SK-N-SH (cell line): ENCODE data around the gene CISD2. TPM values are rescaled to one million over a fixed set of nuclear protein-coding genes. Genes with fewer than 3 reads are reported as not detected.

Experiments
- CTCF ChIA-PET: fragments of 300-600, 350-600 bp; formaldehyde crosslinking; extraction: SDS; loops from one replicate; lab custom pipeline; 2021; lab: Yijun Ruan, JAX
- POLR2A ChIA-PET: fragments of 350-600 bp; sonication (Branson Sonifier 250); formaldehyde crosslinking; extraction: SDS; loops from one replicate; lab custom pipeline; 2020; ENCODE audit warnings: antibody characterized with exemption, inconsistent platforms; lab: Yijun Ruan, JAX
- DNase-seq: peaks from one replicate; pipeline ENCODE4 v3.0.0; 2012
- H2AFZ ChIP-seq: fragments of 200-600 bp; sonication (generic); 2 replicates; pipeline ENCODE4 v1.8.1; 2016; ENCODE audit warnings: antibody characterized with exemption, mild to moderate bottlenecking, low read depth
- H3F3A ChIP-seq: fragments of 200-600 bp; sonication (generic); replicated peaks from 2 replicates; pipeline ENCODE3; 2016; ENCODE audit warnings: antibody characterized with exemption, mild to moderate bottlenecking; ENCODE audit not compliant: insufficient read depth
- H3K27ac ChIP-seq, 2 experiments: fragments of 200-500 bp in 1 of 2; fragments of 200-600 bp in 1 of 2; sonication (Bioruptor generic) in 1 of 2; sonication (generic), shearing (Covaris generic) in 1 of 2; 2 replicates each; pipeline versions ENCODE4 v1.5.1 to v1.6.1; 2014 to 2016; ENCODE audit warnings: low read depth in 2 of 2, inconsistent platforms in 1 of 2, low read length in 1 of 2, mild to moderate bottlenecking in 1 of 2, mixed read lengths in 1 of 2
- H3K27me3 ChIP-seq: fragments of 200-600 bp; sonication (generic), shearing (Covaris generic); 2 replicates; pipeline ENCODE4 v1.6.1; 2016; ENCODE audit warnings: mixed run types; ENCODE audit not compliant: insufficient read depth
- H3K36me3 ChIP-seq, 2 experiments: fragments of 200-500 bp in 1 of 2; fragments of 200-600 bp in 1 of 2; sonication (Bioruptor generic) in 1 of 2; sonication (generic) in 1 of 2; replicated peaks in 1 of 2; 2 replicates each; pipeline versions ENCODE3 to v1.5.1; 2014 to 2016; ENCODE audit warnings: low read length in 1 of 2, mild to moderate bottlenecking in 1 of 2; ENCODE audit not compliant: insufficient read depth in 2 of 2, control insufficient read depth in 1 of 2
- H3K4me1 ChIP-seq, 2 experiments: fragments of 200-500 bp in 1 of 2; fragments of 200-600 bp in 1 of 2; sonication (Bioruptor generic) in 1 of 2; sonication (generic), shearing (Covaris generic) in 1 of 2; 2 replicates each; pipeline versions ENCODE4 v1.5.1 to v1.6.1; 2014 to 2016; ENCODE audit warnings: low read depth in 1 of 2, low read length in 1 of 2, mixed run types in 1 of 2; ENCODE audit not compliant: insufficient read depth in 2 of 2, control insufficient read depth in 1 of 2
- H3K4me2 ChIP-seq: fragments of 200-600 bp; sonication (generic), shearing (Covaris generic); 2 replicates; pipeline ENCODE4 v1.6.1; 2017; ENCODE audit warnings: mixed run types
- H3K4me3 ChIP-seq, 2 experiments: fragments of 200-500 bp in 1 of 2; fragments of 200-600 bp in 1 of 2; sonication (Bioruptor generic) in 1 of 2; sonication (generic), shearing (Covaris generic) in 1 of 2; 2 replicates each; pipeline versions ENCODE4 v1.5.1 to v1.8.1; 2014 to 2016; ENCODE audit warnings: low read depth in 2 of 2, inconsistent platforms in 1 of 2, low read length in 1 of 2, mild to moderate bottlenecking in 1 of 2, mixed read lengths in 1 of 2, moderate library complexity in 1 of 2
- H3K79me2 ChIP-seq: fragments of 200-600 bp; sonication (generic); 2 replicates; pipeline ENCODE4 v1.8.1; 2017; ENCODE audit warnings: mild to moderate bottlenecking; ENCODE audit not compliant: insufficient read depth
- H3K9ac ChIP-seq: fragments of 200-600 bp; sonication (generic); 2 replicates; pipeline ENCODE4 v1.6.1; 2017; ENCODE audit warnings: mixed run types
- H3K9me2 ChIP-seq: fragments of 200-600 bp; sonication (generic); 2 replicates; pipeline ENCODE4 v1.6.1; 2017; ENCODE audit warnings: mixed run types
- H3K9me3 ChIP-seq: fragments of 200-600 bp; sonication (generic); 2 replicates; pipeline ENCODE4 v1.6.1; 2017; ENCODE audit warnings: mixed run types, mild to moderate bottlenecking, moderate library complexity
- H4K20me1 ChIP-seq: fragments of 200-600 bp; sonication (generic); 2 replicates; pipeline ENCODE4 v1.6.1; 2017; ENCODE audit warnings: mild to moderate bottlenecking, mixed run types; ENCODE audit not compliant: insufficient read depth
- EP300 ChIP-seq, 2 experiments: IDR thresholded peaks; 2 replicates each; pipeline versions ENCODE4 v1.4.0 to v1.6.1; 2012; ENCODE audit warnings: borderline replicate concordance in 1 of 2, low read depth in 1 of 2, low read length in 1 of 2
- FOXM1 ChIP-seq: IDR thresholded peaks from 2 replicates; pipeline ENCODE4 v1.4.0; 2012; ENCODE audit warnings: low read depth, mild to moderate bottlenecking
- GABPA ChIP-seq: IDR thresholded peaks from 2 replicates; pipeline ENCODE4 v1.4.0; 2012; ENCODE audit warnings: low read depth, mild to moderate bottlenecking
- MXI1 ChIP-seq: IDR thresholded peaks from 2 replicates; pipeline ENCODE4 v1.6.1; 2012; ENCODE audit warnings: mild to moderate bottlenecking, low read depth, low read length, improper control_type of control experiment
- NFIC ChIP-seq: IDR thresholded peaks from 2 replicates; pipeline ENCODE4 v1.4.0; 2012; ENCODE audit warnings: borderline replicate concordance
- POLR2AphosphoS5 ChIP-seq: IDR thresholded peaks from 2 replicates; pipeline ENCODE4 v1.6.1; 2012; ENCODE audit warnings: low read depth, low read length
- RCOR1 ChIP-seq: fragments of 150-350 bp; IDR thresholded peaks from 2 replicates; pipeline ENCODE4 v1.6.1; 2017; ENCODE audit warnings: antibody characterized with exemption, low read length
- RFX5 ChIP-seq: IDR thresholded peaks from 2 replicates; pipeline ENCODE4 v1.6.1; 2012; ENCODE audit warnings: mild to moderate bottlenecking, improper control_type of control experiment, low read length
- TCF12 ChIP-seq: IDR thresholded peaks from 2 replicates; pipeline ENCODE4 v1.4.0; 2012
- YY1 ChIP-seq: IDR thresholded peaks from 2 replicates; pipeline ENCODE4 v1.4.0; 2012; ENCODE audit warnings: low read depth, mild to moderate bottlenecking
- WGBS: methylation state at CpG from one replicate; pipeline ENCODE4 v1.1.6; 2017; ENCODE audit warnings: low lambda C conversion rate; 5-methylcytosine and 5-hydroxymethylcytosine counted together
- polyA plus RNA-seq, 3 experiments: library from polyadenylated mRNA; depleted of rRNA; stranded (reverse); fragments of >200 nt; gene quantifications; 2 replicates each; pipeline ENCODE4 v1.2.3, GENCODE V29; 2012
- TF ChIP-seq, protein P1 (sequence below): IDR thresholded peaks from 2 replicates; pipeline ENCODE4 v1.4.0; 2012; ENCODE audit warnings: low read depth, borderline replicate concordance
- TF ChIP-seq, protein P2 (sequence below): fragments of 150-350 bp; IDR thresholded peaks from 2 replicates; pipeline ENCODE4 v1.6.1; 2016; ENCODE audit warnings: mild to moderate bottlenecking, low read depth, low read length
- TF ChIP-seq, protein P3 (sequence below): IDR thresholded peaks from 2 replicates; pipeline ENCODE4 v1.4.0; 2012; ENCODE audit warnings: low read depth, borderline replicate concordance
- TF ChIP-seq, protein P4 (sequence below): fragments of 150-350 bp; IDR thresholded peaks from 2 replicates; pipeline ENCODE4 v1.6.1; 2017; ENCODE audit warnings: antibody characterized with exemption, low read length, low read depth, borderline replicate concordance
- TF ChIP-seq, protein P5 (sequence below): IDR thresholded peaks from 2 replicates; pipeline ENCODE4 v1.4.0; 2012; ENCODE audit warnings: low read depth

The CISD2 gene
- polyA plus RNA-seq, 1 of the 3 experiments (the other 2 are of a cell fraction), result 21.4 TPM

DNA sequence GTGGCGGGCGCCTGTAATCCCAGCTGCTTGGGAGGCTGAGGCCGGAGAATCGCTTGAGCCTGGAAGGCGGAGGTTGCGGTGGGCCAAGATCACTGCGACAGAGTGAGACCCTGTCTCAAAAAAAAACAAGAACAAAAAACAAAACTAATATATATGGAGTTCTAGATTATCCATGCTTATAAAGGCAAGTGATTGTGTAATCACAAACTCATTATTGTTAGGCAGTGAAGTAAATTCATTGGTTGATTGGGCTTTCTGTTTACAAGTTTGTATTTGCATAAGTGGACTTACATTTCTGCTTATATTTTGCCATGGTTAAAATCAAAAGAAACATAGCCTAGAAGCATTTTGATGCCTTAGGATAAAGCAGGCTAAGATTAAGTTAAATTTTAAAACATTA is 39.0 kb upstream of the CISD2 start (continued):
- TF ChIP-seq NFIC (no peak), MXI1 (no peak), RCOR1 (no peak)

DNA sequence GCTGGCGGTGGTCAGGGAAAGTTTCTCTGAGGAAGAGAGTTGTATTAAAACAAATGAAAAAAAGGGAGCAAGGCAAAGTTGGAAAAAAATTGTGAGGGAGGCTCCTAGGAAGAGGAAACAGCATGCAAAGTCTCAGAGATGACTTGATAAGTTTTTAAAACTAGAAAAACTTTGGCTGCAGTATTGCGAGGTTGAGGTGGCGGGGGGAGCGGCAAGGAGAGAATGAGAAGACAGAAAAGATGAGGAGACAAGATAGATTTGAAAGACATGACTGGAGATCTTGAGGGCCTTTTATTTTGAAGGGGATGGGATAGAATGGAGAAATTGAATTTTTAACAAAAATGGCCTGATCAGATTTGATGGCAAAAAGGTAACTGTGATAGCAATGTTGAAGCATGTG is 36.7 kb upstream of the CISD2 start:
- Histone ChIP-seq H2AFZ (no peak overlapping the region), H3K4me3 (no peak overlapping the region), H3F3A (peaks cover 13% of the 10 kb centered on the region), H3K27ac (no peak overlapping the region), H3K4me1 (peaks cover 0 to 5% of the 10 kb centered on the region in 2 experiments; a peak in 2 of 4 replicates), H3K4me2 (no peak overlapping the region), H4K20me1 (no peaks in the 10 kb centered on the region), H3K79me2 (peaks cover 21% of the 10 kb centered on the region), H3K9ac (no peak overlapping the region), H3K9me2 (no peaks in the 10 kb centered on the region), H3K9me3 (no peaks in the 10 kb centered on the region), H3K36me3 (peaks cover 0 to 7% of the 10 kb centered on the region in 2 experiments), H3K27me3 (no peaks in the 10 kb centered on the region)
- CTCF ChIA-PET, result no interaction called here
- TF ChIP-seq YY1 (no peak), GABPA (no peak), TCF12 (no peak), EP300 (IDR thresholded peaks at IDR 0.05; ENCODE audit: borderline replicate concordance in 1 of 2, low read depth in 1 of 2, low read length in 1 of 2) (no peak), FOXM1 (no peak), POLR2AphosphoS5 (no peak), RFX5 (no peak)
- TF ChIP-seq, protein P1, sequence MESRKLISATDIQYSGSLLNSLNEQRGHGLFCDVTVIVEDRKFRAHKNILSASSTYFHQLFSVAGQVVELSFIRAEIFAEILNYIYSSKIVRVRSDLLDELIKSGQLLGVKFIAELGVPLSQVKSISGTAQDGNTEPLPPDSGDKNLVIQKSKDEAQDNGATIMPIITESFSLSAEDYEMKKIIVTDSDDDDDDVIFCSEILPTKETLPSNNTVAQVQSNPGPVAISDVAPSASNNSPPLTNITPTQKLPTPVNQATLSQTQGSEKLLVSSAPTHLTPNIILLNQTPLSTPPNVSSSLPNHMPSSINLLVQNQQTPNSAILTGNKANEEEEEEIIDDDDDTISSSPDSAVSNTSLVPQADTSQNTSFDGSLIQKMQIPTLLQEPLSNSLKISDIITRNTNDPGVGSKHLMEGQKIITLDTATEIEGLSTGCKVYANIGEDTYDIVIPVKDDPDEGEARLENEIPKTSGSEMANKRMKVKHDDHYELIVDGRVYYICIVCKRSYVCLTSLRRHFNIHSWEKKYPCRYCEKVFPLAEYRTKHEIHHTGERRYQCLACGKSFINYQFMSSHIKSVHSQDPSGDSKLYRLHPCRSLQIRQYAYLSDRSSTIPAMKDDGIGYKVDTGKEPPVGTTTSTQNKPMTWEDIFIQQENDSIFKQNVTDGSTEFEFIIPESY, result no peak
- TF ChIP-seq, protein P2, sequence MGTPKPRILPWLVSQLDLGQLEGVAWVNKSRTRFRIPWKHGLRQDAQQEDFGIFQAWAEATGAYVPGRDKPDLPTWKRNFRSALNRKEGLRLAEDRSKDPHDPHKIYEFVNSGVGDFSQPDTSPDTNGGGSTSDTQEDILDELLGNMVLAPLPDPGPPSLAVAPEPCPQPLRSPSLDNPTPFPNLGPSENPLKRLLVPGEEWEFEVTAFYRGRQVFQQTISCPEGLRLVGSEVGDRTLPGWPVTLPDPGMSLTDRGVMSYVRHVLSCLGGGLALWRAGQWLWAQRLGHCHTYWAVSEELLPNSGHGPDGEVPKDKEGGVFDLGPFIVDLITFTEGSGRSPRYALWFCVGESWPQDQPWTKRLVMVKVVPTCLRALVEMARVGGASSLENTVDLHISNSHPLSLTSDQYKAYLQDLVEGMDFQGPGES, result no peak
- TF ChIP-seq, protein P3, sequence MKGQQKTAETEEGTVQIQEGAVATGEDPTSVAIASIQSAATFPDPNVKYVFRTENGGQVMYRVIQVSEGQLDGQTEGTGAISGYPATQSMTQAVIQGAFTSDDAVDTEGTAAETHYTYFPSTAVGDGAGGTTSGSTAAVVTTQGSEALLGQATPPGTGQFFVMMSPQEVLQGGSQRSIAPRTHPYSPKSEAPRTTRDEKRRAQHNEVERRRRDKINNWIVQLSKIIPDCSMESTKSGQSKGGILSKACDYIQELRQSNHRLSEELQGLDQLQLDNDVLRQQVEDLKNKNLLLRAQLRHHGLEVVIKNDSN, result no peak
- TF ChIP-seq, protein P4, sequence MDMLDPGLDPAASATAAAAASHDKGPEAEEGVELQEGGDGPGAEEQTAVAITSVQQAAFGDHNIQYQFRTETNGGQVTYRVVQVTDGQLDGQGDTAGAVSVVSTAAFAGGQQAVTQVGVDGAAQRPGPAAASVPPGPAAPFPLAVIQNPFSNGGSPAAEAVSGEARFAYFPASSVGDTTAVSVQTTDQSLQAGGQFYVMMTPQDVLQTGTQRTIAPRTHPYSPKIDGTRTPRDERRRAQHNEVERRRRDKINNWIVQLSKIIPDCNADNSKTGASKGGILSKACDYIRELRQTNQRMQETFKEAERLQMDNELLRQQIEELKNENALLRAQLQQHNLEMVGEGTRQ, result no peak
- TF ChIP-seq, protein P5, sequence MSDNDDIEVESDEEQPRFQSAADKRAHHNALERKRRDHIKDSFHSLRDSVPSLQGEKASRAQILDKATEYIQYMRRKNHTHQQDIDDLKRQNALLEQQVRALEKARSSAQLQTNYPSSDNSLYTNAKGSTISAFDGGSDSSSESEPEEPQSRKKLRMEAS, result no peak
- POLR2A ChIA-PET, result no interaction called here
- DNase-seq, result no peak
- over 99% methylated on average over 4 of the region's 4 CpGs for WGBS
